AG08396 (cell line): ENCODE data around the gene CAMK2D.

Experiments
- DNase-seq: peaks from one replicate; pipeline ENCODE4 v3.0.0; 2012; ENCODE audit warnings: low spot score, mixed read lengths

CAMK2D gene

DNA sequence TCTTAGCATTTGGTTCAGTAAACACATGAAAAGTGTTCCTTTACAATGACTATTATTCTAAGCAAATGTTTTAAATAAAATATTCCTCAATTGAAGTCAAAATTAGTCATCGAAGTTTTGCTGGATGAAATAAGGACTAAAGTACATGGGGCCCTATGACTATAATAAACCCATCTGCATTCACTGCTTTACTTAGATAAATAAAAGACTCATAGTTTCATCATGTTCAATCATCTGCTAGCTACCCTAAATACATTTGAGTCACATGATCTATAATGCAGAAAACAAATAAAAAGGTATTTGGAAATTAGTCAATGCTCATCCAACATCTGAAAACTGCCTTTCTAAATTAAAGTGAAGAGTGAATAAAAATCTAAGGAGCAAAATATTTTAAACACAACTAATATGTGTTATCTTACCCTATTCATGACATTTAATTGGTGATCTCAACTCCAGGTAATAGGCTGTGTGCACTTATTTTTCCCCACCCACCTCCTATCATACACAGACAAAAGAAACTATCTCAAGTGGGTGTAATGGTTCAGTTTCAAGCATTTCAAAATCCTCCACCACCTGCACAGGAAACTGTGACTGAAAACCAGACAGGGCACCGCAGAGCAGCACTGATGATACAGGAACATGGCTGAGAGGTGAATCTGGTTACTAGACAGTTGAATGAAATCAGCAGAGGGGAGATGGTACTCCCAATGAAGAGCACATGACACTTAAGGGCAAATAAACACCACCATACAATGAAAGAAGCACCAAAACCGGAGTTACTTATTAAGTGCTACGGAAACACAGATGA lies 78.6 kb downstream of the CAMK2D start:
- no peak for DNase-seq

DNA sequence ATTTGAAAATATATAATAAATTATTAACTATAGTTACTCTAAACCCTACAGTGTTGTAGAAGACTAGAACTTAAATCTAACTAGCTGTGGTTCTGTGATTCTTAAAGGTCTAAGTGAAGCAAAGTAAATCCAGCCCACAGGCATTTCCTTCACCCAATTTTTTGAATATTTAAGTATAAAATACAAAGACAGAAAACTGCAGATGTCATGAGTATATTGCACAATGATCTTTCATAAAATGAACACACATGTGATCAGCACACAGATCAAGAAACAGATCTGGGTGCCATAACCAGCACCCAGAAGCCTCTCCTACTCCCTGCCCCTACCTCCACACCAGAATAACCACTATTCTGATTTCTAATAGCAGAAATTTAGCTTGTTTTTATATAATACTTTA lies 82.9 kb downstream of the CAMK2D start:
- no peak for DNase-seq

DNA sequence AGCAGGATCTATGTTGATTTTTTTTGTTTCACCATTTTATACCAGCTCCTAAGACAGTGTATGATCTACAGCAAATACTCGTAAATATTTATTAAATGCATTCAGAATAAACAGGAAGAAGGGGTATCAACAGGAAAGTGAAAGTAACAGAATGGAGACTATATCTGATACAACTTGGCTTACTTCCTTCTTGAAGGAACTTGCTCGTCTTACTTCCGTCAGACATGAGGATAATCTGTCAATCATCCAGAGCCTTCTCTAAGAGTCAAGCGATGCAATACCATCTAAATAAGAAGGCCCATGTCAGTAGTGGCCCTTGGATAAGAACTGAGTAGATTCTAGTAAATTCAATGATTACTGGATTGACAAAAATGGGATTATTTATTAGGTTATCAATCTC lies 84.2 kb downstream of the CAMK2D start:
- DNase-seq, result no peak

DNA sequence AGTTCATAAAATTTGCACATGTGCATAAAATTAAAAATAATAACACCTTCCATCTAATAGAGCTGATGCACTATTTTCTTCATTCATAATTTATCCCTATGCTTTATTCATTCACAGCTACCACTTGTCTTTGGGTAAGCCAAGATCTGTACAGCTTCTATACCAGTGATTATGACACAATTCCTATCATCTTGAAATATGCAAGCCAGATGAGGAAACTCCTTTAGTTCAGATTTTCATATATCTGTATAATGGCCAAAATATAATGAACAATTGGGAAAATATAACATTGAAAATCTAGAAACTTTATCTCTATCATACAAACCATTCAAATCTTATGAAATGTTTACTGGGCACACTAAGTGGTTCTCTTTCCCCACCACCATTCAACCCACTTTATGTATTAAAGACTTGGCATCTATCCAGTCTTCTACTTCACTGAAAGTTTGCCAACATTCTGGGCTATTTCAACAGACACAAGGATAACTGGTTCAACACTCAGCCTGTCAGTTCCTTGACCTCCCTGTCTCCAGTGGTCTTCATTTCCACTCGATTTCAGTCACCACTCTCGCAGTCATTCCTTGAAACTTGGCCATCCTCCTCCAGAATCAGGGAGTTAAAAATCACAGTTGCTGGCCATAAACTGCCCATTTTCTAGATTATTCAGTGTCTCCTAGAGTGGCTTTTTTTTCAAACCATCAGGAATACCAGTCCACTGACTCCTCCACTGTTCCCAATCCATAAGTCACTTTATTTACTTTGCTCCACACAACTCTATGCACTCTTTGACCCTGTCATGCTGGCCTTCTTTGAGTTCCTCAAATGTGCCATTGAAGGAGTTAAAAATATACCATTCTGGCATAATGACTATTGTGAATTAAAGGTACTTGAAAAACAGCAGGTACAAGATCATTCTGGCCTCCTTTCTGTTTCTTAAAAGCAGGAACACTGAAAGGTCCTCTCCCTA lies 85.5 kb downstream of the CAMK2D start:
- DNase-seq, result no peak

DNA sequence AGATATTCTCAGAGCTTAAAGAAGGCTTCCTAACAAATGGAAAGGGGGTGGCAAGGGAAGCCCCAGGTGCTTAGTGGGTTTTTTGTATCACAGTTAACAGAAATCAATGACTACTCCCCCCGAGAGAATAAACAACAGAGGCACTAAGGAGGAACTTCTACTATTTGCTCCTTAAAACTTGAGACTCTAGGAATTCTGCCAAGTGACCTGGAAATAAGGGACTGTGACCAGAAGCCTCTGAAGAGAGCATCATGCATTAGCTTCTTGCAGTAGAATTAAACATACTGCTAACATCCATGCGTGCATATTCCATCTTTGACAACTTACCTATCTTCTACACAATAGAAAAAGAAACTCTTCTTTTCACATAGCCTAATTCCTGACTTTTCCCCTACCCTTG lies 86.8 kb downstream of the CAMK2D start:
- DNase-seq, result no peak

DNA sequence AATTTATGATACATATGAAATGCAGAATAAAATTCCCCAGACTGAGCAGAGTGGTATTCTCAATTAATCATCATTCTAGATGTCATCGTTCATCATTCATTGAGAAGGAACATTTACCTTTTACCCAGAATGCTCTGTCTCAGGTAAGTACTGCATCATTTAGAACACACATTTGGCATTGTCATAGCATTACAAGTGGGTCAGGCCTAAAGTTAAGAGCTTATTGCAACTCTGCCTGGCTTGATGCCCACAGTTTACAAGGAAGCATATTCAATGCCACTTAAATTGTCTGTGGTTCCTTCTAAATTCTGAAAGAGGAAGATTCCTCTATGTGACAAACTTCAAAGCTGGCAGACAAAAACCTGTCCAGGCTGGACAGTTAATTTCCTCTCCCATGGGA lies 87.3 kb downstream of the CAMK2D start:
- DNase-seq, result no peak

DNA sequence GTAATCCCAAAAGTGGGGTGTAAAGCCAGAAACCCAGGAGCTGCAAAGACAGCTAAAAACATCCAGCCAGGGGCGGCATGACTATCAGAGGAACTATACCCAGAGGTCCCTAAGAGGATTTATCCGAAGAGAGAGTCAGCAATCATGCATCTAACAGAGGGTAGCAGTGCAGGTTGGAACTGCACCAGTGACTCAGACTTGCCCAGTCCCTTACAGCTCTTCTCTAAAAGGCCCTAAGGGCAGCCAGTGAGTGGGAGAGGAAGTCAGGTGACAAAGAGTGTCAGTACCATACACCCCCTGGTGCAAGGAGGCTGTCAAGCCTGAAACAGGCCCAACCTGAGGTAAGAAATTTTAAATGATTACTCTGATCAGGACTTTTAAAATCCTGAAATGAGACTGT lies 88.1 kb downstream of the CAMK2D start:
- DNase-seq, result no peak

DNA sequence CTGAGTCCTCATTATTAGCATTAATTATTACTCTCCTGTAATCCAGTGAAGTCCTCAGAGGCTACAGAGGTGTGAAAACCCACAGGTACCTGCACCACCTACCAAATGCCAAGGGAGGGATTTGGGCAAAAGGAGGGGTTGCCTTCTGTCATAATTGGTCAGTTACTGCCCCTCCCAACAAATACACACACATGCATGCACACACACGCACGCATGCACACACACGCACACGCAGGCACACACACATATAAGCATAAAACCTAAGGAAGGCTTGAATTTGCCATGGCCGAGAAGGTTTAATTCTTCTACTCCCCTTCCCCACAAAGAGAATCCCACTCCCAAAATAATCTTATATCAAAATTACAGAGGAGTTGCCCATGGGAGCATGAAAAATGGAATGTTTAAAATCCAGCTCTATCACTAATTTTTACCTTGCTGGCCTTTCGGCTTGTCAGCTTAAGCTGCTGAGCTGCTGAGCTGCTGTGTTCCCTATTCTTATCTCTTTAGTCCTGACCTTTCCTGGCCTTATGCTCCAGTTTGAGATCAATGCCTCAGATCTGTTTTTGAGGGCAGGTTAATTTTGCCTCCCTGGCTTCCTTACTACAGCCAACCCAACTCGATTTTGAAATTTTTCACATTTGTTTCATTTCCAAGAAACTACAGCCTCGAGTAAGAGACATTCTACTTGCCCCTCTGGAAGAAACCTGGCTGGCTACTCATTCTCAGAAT lies 95.0 kb downstream of the CAMK2D start:
- DNase-seq, result no peak

DNA sequence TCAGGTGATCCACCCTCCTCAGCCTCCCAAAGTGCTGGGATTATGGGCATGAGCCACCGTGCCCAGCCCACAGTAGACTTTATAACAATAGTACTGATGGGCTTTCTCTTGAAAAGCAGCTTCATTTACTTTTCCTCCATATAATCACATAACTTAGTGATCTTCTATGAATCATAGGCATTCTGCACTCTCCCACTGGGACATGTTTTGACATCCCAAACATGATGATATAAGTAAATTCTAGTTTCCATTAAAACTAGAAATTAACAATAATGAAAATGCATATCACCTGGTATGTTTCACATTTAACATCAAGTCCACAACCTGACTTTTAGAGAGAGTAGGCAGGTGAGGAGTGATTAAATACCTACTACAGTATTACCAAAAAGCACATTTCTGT lies 96.5 kb downstream of the CAMK2D start:
- DNase-seq, result no peak

DNA sequence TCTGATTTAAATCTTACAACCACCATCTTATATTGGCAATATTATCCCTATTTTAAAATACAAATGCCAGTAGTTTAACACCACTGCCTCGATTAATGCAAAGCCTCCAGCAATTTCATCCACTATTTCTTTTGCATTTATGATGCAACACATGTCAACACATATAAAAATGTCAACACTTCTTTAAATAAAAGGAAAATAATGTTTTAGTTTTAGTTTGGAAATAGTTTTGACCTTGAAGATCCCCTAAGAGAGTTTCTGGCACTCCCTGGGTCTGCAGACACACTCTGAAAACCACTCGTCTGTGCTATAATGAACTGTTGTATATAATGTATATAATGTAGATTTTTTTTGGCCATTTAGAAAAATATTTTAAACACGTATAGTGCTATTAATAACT lies 99.0 kb downstream of the CAMK2D start:
- DNase-seq, result no peak

DNA sequence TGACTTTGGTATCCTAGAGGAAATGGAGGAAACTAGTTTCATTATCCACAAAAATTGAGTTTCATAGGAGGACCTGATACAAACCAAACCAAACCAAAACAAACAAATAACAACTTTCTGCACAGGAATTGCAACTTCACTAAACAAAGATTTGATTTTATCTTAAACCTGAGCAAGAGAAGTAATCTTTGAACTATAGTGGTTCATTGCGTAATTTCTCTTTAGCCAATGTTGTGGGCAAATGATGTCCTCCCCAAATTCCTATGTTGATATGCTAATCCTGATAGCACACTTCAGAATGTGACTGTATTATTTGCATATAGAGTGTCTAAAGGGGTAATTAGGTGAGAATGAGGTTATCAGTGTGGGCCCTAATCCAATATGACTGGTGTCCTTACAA lies 102.4 kb downstream of the CAMK2D start:
- DNase-seq, result no peak

DNA sequence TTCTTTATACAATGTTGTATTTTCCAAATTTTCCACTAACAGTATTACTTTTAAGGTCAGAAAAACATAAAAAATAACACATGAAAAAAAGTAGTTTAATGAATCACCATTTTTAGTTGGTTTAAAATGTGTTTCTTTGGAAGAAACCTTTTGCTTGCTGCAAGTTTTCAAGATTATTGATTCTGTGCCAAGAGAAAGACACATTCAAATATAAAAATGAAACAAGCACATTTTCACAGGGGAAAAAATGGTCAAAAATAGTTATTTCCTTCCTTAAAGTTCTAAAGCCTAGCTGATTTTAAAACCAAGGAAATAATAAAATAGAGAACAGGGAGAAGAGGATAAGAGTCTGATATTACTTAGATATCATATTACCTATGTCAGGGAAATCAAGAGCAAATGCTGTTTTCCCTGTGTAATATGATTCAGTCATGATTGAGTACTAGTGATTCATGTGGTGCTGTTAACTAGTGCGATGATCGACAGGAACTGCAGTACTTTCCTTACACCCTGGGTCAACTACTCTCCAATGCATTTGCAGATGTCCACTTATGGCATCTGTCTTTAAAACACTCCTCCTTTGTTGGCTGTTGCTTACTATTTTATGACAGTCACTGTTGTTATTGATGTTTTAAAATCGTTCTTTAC lies 103.8 kb downstream of the CAMK2D start:
- DNase-seq, result no peak

DNA sequence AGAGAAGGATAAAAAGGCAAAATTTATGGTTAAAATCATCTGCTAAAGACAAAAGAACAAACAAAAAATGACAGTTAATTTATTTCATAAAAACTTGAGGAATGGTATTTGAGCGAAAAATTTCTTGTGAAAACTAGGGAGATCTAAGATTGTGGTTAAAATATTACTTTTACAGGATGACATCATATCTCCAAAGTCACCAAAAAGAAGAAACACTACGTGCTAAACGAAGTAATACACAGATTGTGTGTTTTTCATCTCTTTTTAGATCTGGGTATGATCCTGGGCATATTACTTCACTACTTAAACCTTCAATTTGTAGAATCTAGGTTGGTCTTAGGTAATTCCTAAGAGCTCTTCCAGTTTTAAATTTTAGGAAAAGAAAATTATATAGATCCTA lies 107.7 kb downstream of the CAMK2D start:
- no peak for DNase-seq

DNA sequence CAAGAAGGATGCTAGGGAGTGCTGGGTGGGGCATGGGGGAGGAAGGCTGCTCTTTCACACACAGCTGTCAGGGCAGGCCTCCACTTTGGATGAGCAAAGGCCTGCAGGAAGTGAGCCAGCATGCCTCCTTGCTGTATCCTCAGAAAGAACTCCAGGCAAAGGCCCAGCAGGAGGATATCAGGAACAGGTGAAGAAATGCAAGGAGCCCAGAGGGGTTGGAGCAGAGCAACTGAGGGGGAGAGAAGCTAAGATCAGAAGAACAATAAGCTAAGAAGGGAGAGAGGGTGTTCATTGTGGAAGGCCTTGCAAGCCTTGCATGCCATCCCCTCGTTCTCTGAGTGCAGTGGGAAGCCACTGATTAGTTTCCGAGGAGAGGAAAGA lies 115.1 kb downstream of the CAMK2D start:
- no peak for DNase-seq

DNA sequence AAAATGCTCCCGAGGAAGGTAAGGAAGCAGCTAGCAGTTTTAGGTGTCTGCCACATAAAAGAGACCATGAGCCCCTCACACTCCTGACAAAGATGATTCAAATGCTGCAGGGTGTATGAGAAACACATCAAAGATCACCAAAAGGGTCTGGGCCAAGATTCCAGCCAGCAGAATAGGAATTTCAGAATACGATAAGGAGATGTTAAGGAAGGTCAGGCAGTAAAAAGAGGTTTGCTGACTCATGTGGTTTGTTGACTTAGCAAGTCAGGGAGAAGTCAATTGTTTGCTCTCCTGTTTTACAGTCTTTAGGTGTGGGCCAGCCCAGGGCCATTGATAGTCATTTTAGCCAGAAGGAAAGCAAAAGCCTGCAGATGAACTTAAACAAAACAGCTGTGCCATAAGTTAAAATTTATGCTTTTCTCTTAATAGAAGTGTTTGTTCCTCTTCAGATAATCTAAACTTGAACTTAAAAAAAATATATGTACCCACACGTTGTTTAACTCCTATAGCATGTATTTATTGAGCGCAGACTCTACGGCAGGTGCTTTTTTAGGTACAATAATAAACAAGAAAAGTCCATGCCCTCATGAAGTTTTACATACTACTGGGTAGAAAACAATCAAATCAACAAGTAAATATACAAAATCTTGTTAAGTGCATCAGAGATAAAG lies 115.6 kb downstream of the CAMK2D start:
- DNase-seq, result peak; percentile 11

DNA sequence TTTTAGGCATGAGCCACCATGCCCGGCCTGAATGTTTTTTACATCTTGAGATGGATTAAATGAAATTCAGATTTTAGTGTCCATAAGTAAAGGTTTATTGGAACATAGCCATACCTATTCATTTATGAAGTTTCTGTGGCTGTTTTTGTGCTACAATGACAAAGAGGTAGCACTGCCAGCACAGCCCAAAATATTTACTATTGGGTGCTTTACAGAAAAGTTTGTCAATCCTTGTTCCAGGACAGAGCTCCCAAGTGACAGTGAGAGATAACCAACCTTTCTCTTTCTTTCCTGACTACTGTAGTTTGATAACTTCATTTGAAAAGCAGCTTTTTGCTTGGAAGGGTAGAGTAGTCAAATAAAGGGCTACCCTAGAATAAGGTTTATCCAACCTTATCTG lies 116.2 kb downstream of the CAMK2D start:
- no peak for DNase-seq

DNA sequence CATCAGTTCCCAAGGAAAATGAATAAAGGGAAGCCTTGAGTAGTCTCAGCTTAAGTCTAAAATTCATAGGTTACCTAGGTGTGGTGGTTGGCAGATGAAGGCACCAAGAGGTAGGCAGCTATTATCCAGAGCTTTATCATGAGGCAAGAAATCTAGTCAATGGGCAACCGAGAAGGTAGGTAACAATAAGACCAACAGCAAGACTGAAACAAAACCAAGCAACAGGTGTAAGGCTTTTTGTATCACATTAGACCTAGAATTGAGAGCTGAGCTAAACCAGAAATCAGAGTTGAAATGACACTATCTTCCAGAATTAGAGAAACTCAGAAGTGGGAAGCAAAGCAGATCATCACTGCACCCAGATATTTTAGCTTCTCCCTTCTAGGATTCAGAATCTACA lies 117.1 kb downstream of the CAMK2D start:
- no peak for DNase-seq

DNA sequence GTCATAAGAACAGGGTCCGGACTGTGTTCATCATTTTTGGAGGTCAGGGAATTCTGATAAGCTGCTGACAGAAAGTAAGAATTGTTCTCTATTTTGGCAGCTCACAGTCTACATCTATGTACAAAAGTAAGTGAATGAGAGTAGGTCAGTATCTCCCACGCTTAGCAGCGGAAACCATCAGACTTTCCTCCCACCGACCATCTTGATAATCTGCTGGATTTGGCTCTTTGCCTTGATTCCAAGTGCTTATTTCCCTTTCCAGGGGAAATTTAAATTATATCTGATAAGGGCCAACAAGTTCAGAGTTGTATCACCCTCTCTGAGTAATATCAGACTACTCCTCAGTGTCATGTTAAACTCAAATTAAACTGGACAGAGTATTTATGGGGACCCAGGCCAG lies 118.0 kb downstream of the CAMK2D start:
- no peak for DNase-seq

DNA sequence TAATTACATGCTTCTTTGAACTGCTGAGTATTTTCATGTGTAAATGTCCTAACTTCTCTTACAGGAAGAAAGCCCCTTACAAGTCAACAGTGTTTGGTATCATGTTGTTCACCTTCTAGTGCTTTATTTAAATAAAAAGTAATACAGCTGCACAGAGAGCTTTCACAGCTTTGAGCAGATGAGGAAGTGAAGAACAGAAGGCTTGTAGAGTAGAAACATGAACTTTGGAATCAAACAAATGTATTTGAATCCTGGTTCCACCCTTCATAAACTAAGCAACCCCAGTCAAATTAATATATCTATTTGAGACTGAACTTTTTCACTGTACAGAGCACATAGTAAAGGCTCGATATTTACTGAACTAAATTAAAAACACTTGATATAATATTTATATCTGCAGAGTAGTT lies 120.5 kb downstream of the CAMK2D start:
- DNase-seq, result no peak

DNA sequence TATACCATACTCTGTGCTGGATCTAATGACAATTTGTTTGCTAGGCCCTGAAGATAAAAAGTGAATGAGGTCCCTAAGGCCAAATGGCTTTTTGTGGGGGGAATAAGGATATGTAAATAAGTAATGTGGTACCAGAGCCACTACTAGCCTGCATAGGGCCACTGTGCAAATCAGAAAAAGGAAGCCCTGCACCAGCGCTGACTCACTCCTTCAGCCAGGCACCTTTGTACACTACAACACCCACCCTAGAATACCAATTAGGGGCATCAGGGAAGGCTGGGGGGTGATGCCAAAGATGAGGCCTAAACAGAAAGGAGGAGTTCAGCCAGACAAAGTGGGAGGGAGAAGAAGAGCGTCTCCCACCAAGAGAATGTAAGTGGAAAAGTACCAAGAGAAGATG lies 122.2 kb downstream of the CAMK2D start:
- no peak for DNase-seq

DNA sequence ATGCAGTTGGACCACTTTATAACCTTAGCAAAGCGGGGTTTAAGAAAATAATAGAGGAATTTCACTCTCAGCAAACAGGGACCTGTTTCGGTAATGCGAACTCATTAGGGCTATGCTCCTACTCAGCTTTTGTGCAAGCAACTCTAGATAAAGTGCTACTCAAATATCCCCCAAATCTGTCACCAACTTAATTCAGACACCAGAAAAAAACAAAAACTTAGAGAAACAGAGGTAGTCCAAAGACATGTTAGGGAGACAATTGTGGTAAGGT lies 123.0 kb downstream of the CAMK2D start:
- DNase-seq, result no peak
